ENCODE data around the gene TP53I11. TPM values are rescaled to one million over a fixed set of nuclear protein-coding genes. Genes with fewer than 3 reads are reported as not detected.

TP53I11 gene
- total and polyA plus RNA-seq, 9 of the 15 experiments (the other 6 are each of a cell fraction or from before 2014, with no cell fraction given) = 0.14 to 2.5 (median 1.2) TPM; not detected in 2

DNA sequence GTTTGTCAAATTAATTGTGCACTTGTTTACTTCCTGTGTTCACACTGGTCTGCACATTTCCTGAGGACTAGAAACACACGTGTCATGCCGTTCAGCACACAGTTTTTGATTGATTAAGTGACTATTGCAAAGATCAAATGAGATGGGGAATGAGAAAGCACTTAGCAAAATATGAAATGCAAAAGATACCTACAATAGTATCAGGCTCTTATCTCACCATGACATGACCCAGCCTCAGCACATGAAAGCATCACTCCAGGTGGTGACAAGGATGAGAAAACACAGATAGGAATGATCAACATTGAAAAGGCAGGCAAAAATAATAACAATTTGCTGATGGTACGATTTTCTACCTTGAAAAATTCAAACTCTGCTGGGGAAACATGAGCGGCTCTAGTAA lies 42.1 kb upstream of the TP53I11 start:
- peaks cover 13 to 38% of the 10 kb centered on the region in 2 experiments for H3K27me3 ChIP-seq (ENCODE audit: control insufficient read depth in 2 of 2, insufficient read depth in 2 of 2, low read length in 2 of 2)
- TF ChIP-seq RAD21 (CRISPR knock-in tag; conservative IDR thresholded peaks at IDR 0.05 in 1 of 2, IDR thresholded peaks at IDR 0.05 in 1 of 2) = no peak
- no peak for TF ChIP-seq NBN (IDR thresholded peaks at IDR 0.05; ENCODE audit: low read depth)
- no peak for TF ChIP-seq SMAD2 (IDR thresholded peaks at IDR 0.05; ENCODE audit: low read depth, low read length)
- 0 out of 2 replicates have a peak, but pooled peaks have one; percentile 11 for TF ChIP-seq ZNF316 (IDR thresholded peaks at IDR 0.05)
- TF ChIP-seq GATAD2A (IDR thresholded peaks at IDR 0.05) = no peak

GRCh38 chr11:44992181-44992582 lies 41.5 kb upstream of the TP53I11 start:
- no peak for ATAC-seq
- ChIA-PET POLR2A (interaction anchor here (0.8 kb wide), 1 partner anchor 16 kb away, joined by 3 read pairs; no protein-coding TSS in a partner anchor), CTCF (ENCODE audit: low intra/inter-chr PET ratio) (no interaction called here)
- FAIRE-seq = no peak
- H3K9me3 ChIP-seq (replicated peaks; ENCODE audit: control insufficient read depth, insufficient read depth, low read depth, low read length) = no peaks in the 10 kb centered on the region
- in situ Hi-C loops (cut with MboI) = no loop called here
- no peak overlapping the region for H3K27ac ChIP-seq (ENCODE audit: extremely low read depth, low read depth, low read length)
- H2AFZ ChIP-seq (ENCODE audit: low read depth, low read length) = no peak overlapping the region
- no peaks in the 10 kb centered on the region for H3K79me2 ChIP-seq (ENCODE audit: control insufficient read depth, insufficient read depth, low read length)
- H3K4me3 ChIP-seq = no peak overlapping the region
- no TSS peak for BruUV-seq (replicated peaks)
- intact Hi-C loops (cut with micrococcal nuclease) = no loop called here
- WGBS (ENCODE audit: insufficient coverage, low coverage, missing lambda C conversion rate) = 0% methylated on average over 3 of the region's 3 CpGs
- no peaks in the 10 kb centered on the region for H3K36me3 ChIP-seq (ENCODE audit: control insufficient read depth, insufficient read depth, low read length)
- no peaks in the 10 kb centered on the region; the same call in none of the 2 replicates for H4K20me1 ChIP-seq (replicated peaks; ENCODE audit: control insufficient read depth, insufficient read depth, low read length)
- H3K9me1 ChIP-seq (ENCODE audit: control insufficient read depth, insufficient read depth, low read length) = no peaks in the 10 kb centered on the region
- DNase-seq (ENCODE audit: extremely low read depth in 1 of 4, low spot score in 3 of 4) = no peak
- H3K27me3 ChIP-seq (ENCODE audit: control insufficient read depth in 2 of 2, insufficient read depth in 2 of 2, low read length in 2 of 2) = peaks cover 13 to 43% of the 10 kb centered on the region in 2 experiments
- no peak overlapping the region for H3K4me2 ChIP-seq (ENCODE audit: insufficient read depth, low read length)
- no peaks in the 10 kb centered on the region for H3K4me1 ChIP-seq (replicated peaks in 1 of 2; ENCODE audit: control insufficient read depth in 2 of 2, insufficient read depth in 2 of 2, low read length in 2 of 2)
- H3K9ac ChIP-seq (ENCODE audit: insufficient read depth in 1 of 2, low read depth in 2 of 2, low read length in 2 of 2) = no peak overlapping the region
- TF ChIP-seq U2AF1 (optimal IDR thresholded peaks at IDR 0.05; ENCODE audit: low read depth, low read length) = no peak
- no peak for TF ChIP-seq NCOA6 (IDR thresholded peaks at IDR 0.05)
- no peak for TF ChIP-seq KLF13 (tag; IDR thresholded peaks at IDR 0.05; ENCODE audit: borderline replicate concordance, low read depth)
- no peak for TF ChIP-seq LCOR (CRISPR knock-in tag; IDR thresholded peaks at IDR 0.05)
- TF ChIP-seq, protein P1, sequence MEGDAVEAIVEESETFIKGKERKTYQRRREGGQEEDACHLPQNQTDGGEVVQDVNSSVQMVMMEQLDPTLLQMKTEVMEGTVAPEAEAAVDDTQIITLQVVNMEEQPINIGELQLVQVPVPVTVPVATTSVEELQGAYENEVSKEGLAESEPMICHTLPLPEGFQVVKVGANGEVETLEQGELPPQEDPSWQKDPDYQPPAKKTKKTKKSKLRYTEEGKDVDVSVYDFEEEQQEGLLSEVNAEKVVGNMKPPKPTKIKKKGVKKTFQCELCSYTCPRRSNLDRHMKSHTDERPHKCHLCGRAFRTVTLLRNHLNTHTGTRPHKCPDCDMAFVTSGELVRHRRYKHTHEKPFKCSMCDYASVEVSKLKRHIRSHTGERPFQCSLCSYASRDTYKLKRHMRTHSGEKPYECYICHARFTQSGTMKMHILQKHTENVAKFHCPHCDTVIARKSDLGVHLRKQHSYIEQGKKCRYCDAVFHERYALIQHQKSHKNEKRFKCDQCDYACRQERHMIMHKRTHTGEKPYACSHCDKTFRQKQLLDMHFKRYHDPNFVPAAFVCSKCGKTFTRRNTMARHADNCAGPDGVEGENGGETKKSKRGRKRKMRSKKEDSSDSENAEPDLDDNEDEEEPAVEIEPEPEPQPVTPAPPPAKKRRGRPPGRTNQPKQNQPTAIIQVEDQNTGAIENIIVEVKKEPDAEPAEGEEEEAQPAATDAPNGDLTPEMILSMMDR (IDR thresholded peaks at IDR 0.05 in 2 of 3, conservative IDR thresholded peaks at IDR 0.05 in 1 of 3; ENCODE audit: insufficient read depth in 2 of 3, low read depth in 1 of 3, low read length in 3 of 3) = no peak
- TF ChIP-seq TRIM24 (IDR thresholded peaks at IDR 0.05) = no peak
- no peak for TF ChIP-seq HNRNPH1 (optimal IDR thresholded peaks at IDR 0.05; ENCODE audit: low read depth, low read length)
- TF ChIP-seq ZC3H8 (IDR thresholded peaks at IDR 0.05) = no peak
- TF ChIP-seq, protein P2, sequence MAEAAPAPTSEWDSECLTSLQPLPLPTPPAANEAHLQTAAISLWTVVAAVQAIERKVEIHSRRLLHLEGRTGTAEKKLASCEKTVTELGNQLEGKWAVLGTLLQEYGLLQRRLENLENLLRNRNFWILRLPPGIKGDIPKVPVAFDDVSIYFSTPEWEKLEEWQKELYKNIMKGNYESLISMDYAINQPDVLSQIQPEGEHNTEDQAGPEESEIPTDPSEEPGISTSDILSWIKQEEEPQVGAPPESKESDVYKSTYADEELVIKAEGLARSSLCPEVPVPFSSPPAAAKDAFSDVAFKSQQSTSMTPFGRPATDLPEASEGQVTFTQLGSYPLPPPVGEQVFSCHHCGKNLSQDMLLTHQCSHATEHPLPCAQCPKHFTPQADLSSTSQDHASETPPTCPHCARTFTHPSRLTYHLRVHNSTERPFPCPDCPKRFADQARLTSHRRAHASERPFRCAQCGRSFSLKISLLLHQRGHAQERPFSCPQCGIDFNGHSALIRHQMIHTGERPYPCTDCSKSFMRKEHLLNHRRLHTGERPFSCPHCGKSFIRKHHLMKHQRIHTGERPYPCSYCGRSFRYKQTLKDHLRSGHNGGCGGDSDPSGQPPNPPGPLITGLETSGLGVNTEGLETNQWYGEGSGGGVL (CRISPR knock-in tag; IDR thresholded peaks at IDR 0.05) = no peak

More for the DNA sequence above, 42.1 kb upstream of the TP53I11 start:
- H3K27ac ChIP-seq (ENCODE audit: extremely low read depth, low read depth, low read length) = no peak overlapping the region
- no peaks in the 10 kb centered on the region for H3K79me2 ChIP-seq (ENCODE audit: control insufficient read depth, insufficient read depth, low read length)
- no peaks in the 10 kb centered on the region for H3K9me3 ChIP-seq (replicated peaks; ENCODE audit: control insufficient read depth, insufficient read depth, low read depth, low read length)
- no peak overlapping the region for H3K4me2 ChIP-seq (ENCODE audit: insufficient read depth, low read length)
- DNase-seq (ENCODE audit: extremely low read depth in 1 of 4, low spot score in 3 of 4) (no peak), FAIRE-seq (no peak), ATAC-seq (no peak)
- H3K9me1 ChIP-seq (ENCODE audit: control insufficient read depth, insufficient read depth, low read length) = no peaks in the 10 kb centered on the region
- H4K20me1 ChIP-seq (replicated peaks; ENCODE audit: control insufficient read depth, insufficient read depth, low read length) = no peaks in the 10 kb centered on the region; the same call in 1 of the 2 replicates
- H3K4me1 ChIP-seq (replicated peaks in 1 of 2; ENCODE audit: control insufficient read depth in 2 of 2, insufficient read depth in 2 of 2, low read length in 2 of 2) = no peaks in the 10 kb centered on the region
- POLR2A ChIA-PET = interaction anchor here (0.8 kb wide), 1 partner anchor 15 kb away, joined by 3 read pairs; no protein-coding TSS in a partner anchor
- intact Hi-C loops (cut with micrococcal nuclease) = no loop called here
- CTCF ChIA-PET (ENCODE audit: low intra/inter-chr PET ratio) = no interaction called here
- in situ Hi-C loops (cut with MboI) = no loop called here
- no peak overlapping the region for H3K9ac ChIP-seq (ENCODE audit: insufficient read depth in 1 of 2, low read depth in 2 of 2, low read length in 2 of 2)
- H2AFZ ChIP-seq (ENCODE audit: low read depth, low read length) = no peak overlapping the region
- WGBS (ENCODE audit: insufficient coverage, low coverage, missing lambda C conversion rate) = 0% methylated on average over 4 of the region's 4 CpGs
- no TSS peak for BruUV-seq (replicated peaks)
- H3K36me3 ChIP-seq (ENCODE audit: control insufficient read depth, insufficient read depth, low read length) = no peaks in the 10 kb centered on the region
- no peak overlapping the region for H3K4me3 ChIP-seq

Measured in K562 (cell line).